ENCODE results near the gene AQP1.

DNA sequence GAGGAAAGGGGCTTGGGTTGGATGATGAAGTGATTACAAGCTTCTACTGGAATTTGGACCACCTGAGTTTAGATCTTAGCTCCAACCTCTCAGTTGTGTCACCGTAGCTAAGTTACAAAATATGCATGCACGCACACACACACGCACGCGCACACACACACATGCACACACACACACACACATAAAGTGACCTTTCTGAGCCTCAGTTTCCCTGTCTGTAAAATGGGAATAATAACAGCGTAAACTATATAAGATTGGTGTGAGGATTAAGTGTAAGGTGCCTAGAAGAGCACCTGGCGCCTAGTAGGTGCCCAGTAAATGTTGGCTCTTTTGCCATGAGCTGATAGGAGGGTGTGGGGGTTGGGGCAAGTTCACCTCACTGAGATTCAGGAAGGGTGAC lies 12.6 kb upstream of the AQP1 start:
- no peak for TF ChIP-seq GLIS3 (CRISPR knock-in tag; IDR thresholded peaks at IDR 0.05)
- TF ChIP-seq RARB (CRISPR knock-in tag; IDR thresholded peaks at IDR 0.05): no peak
